ENCODE data around the gene EIF3K.
"Not testable (repeated sequence)": the region's sequence is repeated elsewhere in the genome, so short reads cannot be mapped to it uniquely, and the experiment has no call there.

Gene EIF3K

DNA sequence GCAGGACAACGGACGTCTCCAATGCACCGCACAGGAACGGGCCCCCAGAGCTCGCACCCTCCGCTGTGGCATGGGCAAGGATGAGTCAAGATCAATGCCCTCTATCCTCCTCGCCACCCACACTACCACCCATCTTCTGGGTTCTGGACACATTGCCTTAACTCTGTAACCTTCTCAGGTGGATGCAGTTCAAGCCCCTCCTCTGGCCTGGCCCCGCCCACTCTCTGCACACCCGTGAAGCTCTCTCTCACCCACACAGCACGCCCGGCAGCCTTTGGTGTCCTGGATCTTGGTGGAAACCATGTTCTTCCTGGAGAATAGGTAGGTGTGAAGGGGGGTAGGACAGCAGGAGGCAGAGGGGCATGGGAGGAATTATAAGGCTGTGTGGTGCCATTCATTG lies 21.9 kb upstream of the EIF3K start:
- no peak for TF ChIP-seq CTCF (IDR thresholded peaks at IDR 0.05; ENCODE audit: low read depth, low read length)
- H3K4me3 ChIP-seq (ENCODE audit: low read depth, low read length) = no peak overlapping the region
- DNase-seq (ENCODE audit: low read depth, low spot score) = no peak
- in situ Hi-C loops (cut with HindIII; ENCODE audit: low sequenced_read_pairs) = no loop called here

DNA sequence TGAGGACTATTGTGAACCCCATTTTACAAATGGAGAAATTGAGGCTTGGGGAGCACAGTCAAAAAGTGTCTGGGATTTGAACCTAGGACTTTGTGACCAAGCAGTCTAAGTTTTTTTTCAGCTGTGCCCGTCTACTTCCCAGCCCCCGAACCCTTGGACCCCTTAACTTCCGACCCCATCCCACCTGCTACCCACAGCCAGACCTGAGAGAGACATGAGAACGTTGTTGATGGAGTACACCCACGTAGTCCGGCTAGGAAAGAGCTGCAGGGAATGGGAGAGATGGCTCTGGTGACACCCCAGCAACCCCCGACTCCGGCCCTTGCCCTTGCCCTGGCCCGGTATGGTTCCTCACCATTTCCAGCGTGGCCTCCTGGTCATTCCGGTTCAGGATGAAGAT lies 19.3 kb upstream of the EIF3K start:
- in situ Hi-C loops (cut with HindIII; ENCODE audit: low sequenced_read_pairs) = no loop called here
- H3K4me3 ChIP-seq (ENCODE audit: low read depth, low read length) = no peak overlapping the region
- no peak for DNase-seq (ENCODE audit: low read depth, low spot score)
- no peak for TF ChIP-seq CTCF (IDR thresholded peaks at IDR 0.05; ENCODE audit: low read depth, low read length)

GRCh38 chr19:38602856-38603255 lies 16.1 kb upstream of the EIF3K start:
- in situ Hi-C loops (cut with HindIII; ENCODE audit: low sequenced_read_pairs); H3K4me3 ChIP-seq (ENCODE audit: low read depth, low read length); DNase-seq (ENCODE audit: low read depth, low spot score): not testable (repeated sequence)

DNA sequence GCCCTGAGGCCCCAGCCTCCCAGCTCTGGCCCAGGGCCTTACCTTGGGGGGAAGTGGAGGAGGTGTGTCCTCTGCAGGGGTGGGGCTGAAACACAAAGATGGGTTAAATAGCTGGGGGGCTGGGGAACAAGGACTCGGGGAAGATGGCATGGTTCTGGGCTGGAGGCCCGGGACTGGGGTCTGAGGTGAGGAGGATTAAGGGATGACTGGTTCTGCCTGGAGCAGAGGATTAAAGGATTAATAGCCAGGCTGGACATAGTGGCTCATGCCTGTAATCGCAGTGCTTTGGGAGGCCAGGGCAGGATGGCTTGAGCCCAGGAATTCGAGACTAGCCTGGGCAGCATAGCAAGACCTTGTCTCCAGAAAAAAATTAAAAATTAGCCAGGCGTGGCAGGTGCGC lies 12.9 kb upstream of the EIF3K start:
- in situ Hi-C loops (cut with HindIII; ENCODE audit: low sequenced_read_pairs) = no loop called here
- DNase-seq (ENCODE audit: low read depth, low spot score) = no peak
- H3K4me3 ChIP-seq (ENCODE audit: low read depth, low read length) = no peak overlapping the region
- no peak for TF ChIP-seq CTCF (IDR thresholded peaks at IDR 0.05; ENCODE audit: low read depth, low read length)

DNA sequence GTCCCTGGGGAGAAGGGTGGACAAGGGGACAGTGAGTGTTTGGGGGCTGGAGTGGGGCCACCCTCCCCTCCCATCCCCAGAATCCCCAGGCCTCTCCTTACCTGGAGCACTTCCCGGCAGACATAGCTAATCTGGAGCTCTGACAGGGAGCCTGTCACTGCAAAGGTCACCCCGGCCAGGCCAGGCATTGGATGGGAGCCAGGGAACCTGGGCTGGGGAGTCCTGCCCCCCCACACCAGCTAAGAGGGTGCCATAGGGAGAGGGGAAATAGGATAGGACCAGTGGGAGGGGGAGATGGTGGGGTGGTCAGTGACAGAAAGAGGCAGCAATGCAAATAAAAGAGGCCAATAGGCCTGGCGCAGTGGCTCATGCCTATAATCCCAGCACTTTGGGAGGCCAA lies 4.7 kb upstream of the EIF3K start:
- H3K4me3 ChIP-seq (ENCODE audit: low read depth, low read length) = no peak overlapping the region
- in situ Hi-C loops (cut with HindIII; ENCODE audit: low sequenced_read_pairs) = no loop called here
- no peak for TF ChIP-seq CTCF (IDR thresholded peaks at IDR 0.05; ENCODE audit: low read depth, low read length)
- DNase-seq (ENCODE audit: low read depth, low spot score) = no peak

DNA sequence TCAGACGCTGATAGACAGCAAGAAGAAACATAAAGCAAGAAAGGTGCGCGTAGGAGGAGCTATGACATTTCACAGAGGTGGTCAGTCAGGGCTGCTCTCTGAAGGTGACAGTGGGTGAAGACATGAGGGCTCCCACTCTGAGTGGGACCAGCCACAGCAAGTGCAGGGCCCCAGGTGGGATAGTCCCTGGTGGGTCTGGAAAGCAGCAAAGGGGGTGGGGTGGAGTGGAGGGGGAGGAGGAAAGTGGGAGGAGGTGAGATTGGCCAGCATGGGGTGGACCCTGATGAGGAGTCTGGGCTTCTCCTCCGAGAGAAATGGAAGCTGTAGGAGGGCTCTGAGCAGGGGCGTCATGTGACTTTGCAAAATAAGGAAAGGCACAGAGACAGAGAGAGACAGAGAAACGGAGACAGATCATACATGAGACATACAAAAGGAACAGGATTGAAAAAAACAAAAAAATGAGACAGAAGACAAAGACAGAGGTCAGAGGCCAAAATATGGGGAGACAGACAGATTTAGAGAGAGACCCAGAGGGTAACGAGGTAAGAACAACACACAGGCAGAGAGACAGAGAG lies 3.9 kb upstream of the EIF3K start:
- no peak overlapping the region for H3K4me3 ChIP-seq (ENCODE audit: low read depth, low read length)
- DNase-seq (ENCODE audit: low read depth, low spot score) = no peak
- TF ChIP-seq CTCF (IDR thresholded peaks at IDR 0.05; ENCODE audit: low read depth, low read length) = no peak
- in situ Hi-C loops (cut with HindIII; ENCODE audit: low sequenced_read_pairs) = no loop called here

- in situ Hi-C loops (cut with HindIII; ENCODE audit: low sequenced_read_pairs) = no loop called here
- DNase-seq (ENCODE audit: low read depth, low spot score) = no peak
- H3K4me3 ChIP-seq (ENCODE audit: low read depth, low read length) = no peak overlapping the region
Measured at GRCh38 chr19:38616265-38616664, 2.7 kb upstream of the EIF3K start.

More at GRCh38 chr19:38616265-38616664, 2.7 kb upstream of the EIF3K start:
- no peak for TF ChIP-seq CTCF (IDR thresholded peaks at IDR 0.05; ENCODE audit: low read depth, low read length)
